T-helper 2 cell treated with Interferon-gamma antibody and Interleukin-4, amounts not matched to agents 5 μg/mL and 100 μg/mL, for 36 hours (primary cell): ENCODE data around the gene PIP5K1C.

Source experiments
- DNase-seq: peaks from one replicate; pipeline ENCODE4 v3.0.0; 2021; ENCODE audit warnings: low spot score
- H3K27ac Mint-ChIP-seq: one replicate; pipeline ENCODE4 v1.8.0; 2021; ENCODE audit warnings: mild to moderate bottlenecking, mixed read lengths
- H3K27me3 Mint-ChIP-seq: one replicate; pipeline ENCODE4 v1.8.0; 2021; ENCODE audit warnings: low read depth, mixed read lengths
- H3K36me3 Mint-ChIP-seq: one replicate; pipeline ENCODE4 v1.8.0; 2021; ENCODE audit warnings: low read depth, mixed read lengths
- H3K4me1 Mint-ChIP-seq: one replicate; pipeline ENCODE4 v1.8.0; 2021; ENCODE audit warnings: low read depth, mixed read lengths
- H3K4me3 Mint-ChIP-seq: one replicate; pipeline ENCODE4 v1.8.0; 2022; ENCODE audit warnings: mild to moderate bottlenecking, moderate library complexity, mixed read lengths
- H3K9me3 Mint-ChIP-seq: one replicate; pipeline ENCODE4 v1.8.0; 2021; ENCODE audit warnings: mixed read lengths

The PIP5K1C gene

GRCh38 chr19:3730457-3730958 lies 30.2 kb upstream of the PIP5K1C start:
- Mint-ChIP-seq H3K27ac (no peak overlapping the region), H3K27me3 (no peaks in the 10 kb centered on the region), H3K4me1 (no peaks in the 10 kb centered on the region), H3K9me3 (no peaks in the 10 kb centered on the region), H3K36me3 (no peaks in the 10 kb centered on the region), H3K4me3 (no peak overlapping the region)
- DNase-seq: no peak

GRCh38 chr19:3725640-3726310 lies 25.5 kb upstream of the PIP5K1C start:
- Mint-ChIP-seq H3K27me3 (peaks cover 26% of the 10 kb centered on the region), H3K36me3 (no peaks in the 10 kb centered on the region)

GRCh38 chr19:3725121-3725520 lies 24.9 kb upstream of the PIP5K1C start:
- Mint-ChIP-seq H3K4me1 (peaks cover 2% of the 10 kb centered on the region), H3K36me3 (no peaks in the 10 kb centered on the region), H3K27me3 (peaks cover 32% of the 10 kb centered on the region), H3K9me3 (no peaks in the 10 kb centered on the region), H3K27ac (no peak overlapping the region), H3K4me3 (no peak overlapping the region)
- DNase-seq: no peak

More at GRCh38 chr19:3725640-3726310, 25.5 kb upstream of the PIP5K1C start:
- no peak overlapping the region for H3K27ac Mint-ChIP-seq
- H3K9me3 Mint-ChIP-seq: no peaks in the 10 kb centered on the region
- peaks cover 2% of the 10 kb centered on the region for H3K4me1 Mint-ChIP-seq
- no peak for DNase-seq
- H3K4me3 Mint-ChIP-seq: no peak overlapping the region

GRCh38 chr19:3723883-3724282 lies 23.6 kb upstream of the PIP5K1C start:
- peaks cover 39% of the 10 kb centered on the region for H3K27me3 Mint-ChIP-seq
- H3K4me3 Mint-ChIP-seq: no peak overlapping the region
- no peaks in the 10 kb centered on the region for H3K36me3 Mint-ChIP-seq
- H3K9me3 Mint-ChIP-seq: no peaks in the 10 kb centered on the region
- DNase-seq: no peak
- peaks cover 2% of the 10 kb centered on the region for H3K4me1 Mint-ChIP-seq
- H3K27ac Mint-ChIP-seq: no peak overlapping the region

GRCh38 chr19:3723110-3723488 lies 22.8 kb upstream of the PIP5K1C start:
- Mint-ChIP-seq H3K27me3 (peaks cover 39% of the 10 kb centered on the region), H3K4me1 (peaks cover 2% of the 10 kb centered on the region), H3K4me3 (no peak overlapping the region), H3K27ac (no peak overlapping the region), H3K36me3 (no peaks in the 10 kb centered on the region), H3K9me3 (no peaks in the 10 kb centered on the region)
- no peak for DNase-seq

GRCh38 chr19:3722443-3723109 lies 22.3 kb upstream of the PIP5K1C start:
- H3K27ac Mint-ChIP-seq: no peak overlapping the region
- no peak for DNase-seq
- no peaks in the 10 kb centered on the region for H3K36me3 Mint-ChIP-seq

GRCh38 chr19:3721887-3722442 lies 21.7 kb upstream of the PIP5K1C start:
- Mint-ChIP-seq H3K4me3 (no peak overlapping the region), H3K4me1 (peaks cover 2% of the 10 kb centered on the region), H3K27me3 (peaks cover 39% of the 10 kb centered on the region), H3K27ac (no peak overlapping the region), H3K36me3 (no peaks in the 10 kb centered on the region), H3K9me3 (no peaks in the 10 kb centered on the region)
- DNase-seq: no peak

More at GRCh38 chr19:3722443-3723109, 22.3 kb upstream of the PIP5K1C start:
- Mint-ChIP-seq H3K4me1 (peaks cover 2% of the 10 kb centered on the region), H3K9me3 (no peaks in the 10 kb centered on the region), H3K4me3 (no peak overlapping the region), H3K27me3 (peaks cover 39% of the 10 kb centered on the region)

- H3K9me3 Mint-ChIP-seq: no peaks in the 10 kb centered on the region
- no peaks in the 10 kb centered on the region for H3K36me3 Mint-ChIP-seq
- H3K27me3 Mint-ChIP-seq: peaks cover 39% of the 10 kb centered on the region
- peaks cover 2% of the 10 kb centered on the region for H3K4me1 Mint-ChIP-seq
- peak overlapping the region; percentile 12 for H3K4me3 Mint-ChIP-seq
- no peak overlapping the region for H3K27ac Mint-ChIP-seq
- DNase-seq: peak; percentile 79
These were observed 21.0 kb upstream of the PIP5K1C start for GRCh38 chr19:3721131-3721886.

GRCh38 chr19:3720349-3720917 lies 20.2 kb upstream of the PIP5K1C start:
- Mint-ChIP-seq H3K4me1 (peaks cover 2% of the 10 kb centered on the region), H3K4me3 (no peak overlapping the region), H3K36me3 (no peaks in the 10 kb centered on the region), H3K9me3 (no peaks in the 10 kb centered on the region), H3K27me3 (peaks cover 39% of the 10 kb centered on the region), H3K27ac (no peak overlapping the region)
- DNase-seq: no peak

- peaks cover 2% of the 10 kb centered on the region for H3K4me1 Mint-ChIP-seq
These were observed 19.6 kb upstream of the PIP5K1C start for GRCh38 chr19:3719868-3720267.

GRCh38 chr19:3716147-3716668 lies 15.9 kb upstream of the PIP5K1C start:
- H3K36me3 Mint-ChIP-seq: no peaks in the 10 kb centered on the region
- peaks cover 17% of the 10 kb centered on the region for H3K27me3 Mint-ChIP-seq
- H3K4me1 Mint-ChIP-seq: no peaks in the 10 kb centered on the region
- H3K4me3 Mint-ChIP-seq: no peak overlapping the region
- no peaks in the 10 kb centered on the region for H3K9me3 Mint-ChIP-seq
- H3K27ac Mint-ChIP-seq: no peak overlapping the region
- no peak for DNase-seq

More at GRCh38 chr19:3719868-3720267, 19.6 kb upstream of the PIP5K1C start:
- no peaks in the 10 kb centered on the region for H3K36me3 Mint-ChIP-seq
- no peak overlapping the region for H3K27ac Mint-ChIP-seq
- peaks cover 34% of the 10 kb centered on the region for H3K27me3 Mint-ChIP-seq
- H3K9me3 Mint-ChIP-seq: no peaks in the 10 kb centered on the region
- DNase-seq: no peak
- no peak overlapping the region for H3K4me3 Mint-ChIP-seq

- DNase-seq: no peak
- Mint-ChIP-seq H3K9me3 (no peaks in the 10 kb centered on the region), H3K4me1 (no peaks in the 10 kb centered on the region), H3K4me3 (no peak overlapping the region), H3K27me3 (peaks cover 10% of the 10 kb centered on the region), H3K36me3 (no peaks in the 10 kb centered on the region), H3K27ac (no peak overlapping the region)
These were observed 12.7 kb upstream of the PIP5K1C start for GRCh38 chr19:3712663-3713611.
